ENCODE data around the gene SCRN2.
A peak's percentile ranks its signal among the peaks of the same experiment; 100 is the strongest.

Gene SCRN2

GRCh38 chr17:47802341-47803022 lies 38.6 kb downstream of the SCRN2 start:
- DNase-seq, result peak; percentile 53 to 66 (median 60)

- DNase-seq, result no peak
Observed at GRCh38 chr17:47801906-47802305, 39.2 kb downstream of the SCRN2 start.

- no peak for DNase-seq
Observed at GRCh38 chr17:47801176-47801765, 39.8 kb downstream of the SCRN2 start.

GRCh38 chr17:47800686-47801085 lies 40.4 kb downstream of the SCRN2 start:
- no peak for DNase-seq

GRCh38 chr17:47797797-47798196 lies 43.3 kb downstream of the SCRN2 start:
- DNase-seq, result peak in 1 of 3 donors; percentile 33

- no peak for DNase-seq
Observed at GRCh38 chr17:47792979-47793378, 48.1 kb downstream of the SCRN2 start.

GRCh38 chr17:47792457-47792856 lies 48.6 kb downstream of the SCRN2 start:
- DNase-seq, result no peak

- peak; percentile 27 to 44 (median 34) for DNase-seq
Observed at GRCh38 chr17:47791025-47791424, 50.0 kb downstream of the SCRN2 start.

GRCh38 chr17:47789611-47790561 lies 51.2 kb downstream of the SCRN2 start:
- peak; percentile 64 to 85 (median 67) for DNase-seq

All from suppressor macrophage treated with lipopolysaccharide for 1 hour (primary cell).